ENCODE data around the gene SESN3. TPM values are rescaled to one million over a fixed set of nuclear protein-coding genes. Genes with fewer than 3 reads are reported as not detected.
A peak's percentile ranks its signal among the peaks of the same experiment; 100 is the strongest.
"Not testable (repeated sequence)": the region's sequence is repeated elsewhere in the genome, so short reads cannot be mapped to it uniquely, and the experiment has no call there.

The SESN3 gene
- total RNA-seq, 1 donor from 2014 or later: 8.1 TPM

GRCh38 chr11:95143106-95143681 is 87.8 kb downstream of the SESN3 start:
- Histone ChIP-seq H3K27ac (replicated peaks) (no peak overlapping the region), H3K4me1 (peaks cover 8% of the 10 kb centered on the region), H3K36me3 (no peaks in the 10 kb centered on the region), H3K4me3 (no peak overlapping the region), H3K9me3 (replicated peaks) (no peaks in the 10 kb centered on the region), H3K27me3 (ENCODE audit: low read depth) (no peaks in the 10 kb centered on the region)
- no peak for TF ChIP-seq CTCF (IDR thresholded peaks at IDR 0.05; ENCODE audit: borderline replicate concordance)
- intact Hi-C loops (cut with micrococcal nuclease): loop anchor here (10.0 kb wide), 1 partner anchor 48 kb away; no protein-coding TSS in a partner anchor
- DNase-seq: no peak

GRCh38 chr11:95142431-95142830 is 88.6 kb downstream of the SESN3 start:
- no peaks in the 10 kb centered on the region for H3K27me3 ChIP-seq (ENCODE audit: low read depth)
- DNase-seq: no peak
- H3K36me3 ChIP-seq: no peaks in the 10 kb centered on the region
- H3K9me3 ChIP-seq (replicated peaks): no peaks in the 10 kb centered on the region
- TF ChIP-seq CTCF (IDR thresholded peaks at IDR 0.05; ENCODE audit: borderline replicate concordance): no peak
- H3K4me3 ChIP-seq: no peak overlapping the region
- no peak overlapping the region for H3K27ac ChIP-seq (replicated peaks)
- peaks cover 4% of the 10 kb centered on the region for H3K4me1 ChIP-seq
- intact Hi-C loops (cut with micrococcal nuclease): loop anchor here (10.0 kb wide), 1 partner anchor 48 kb away; no protein-coding TSS in a partner anchor

- no peak for DNase-seq
Observed at GRCh38 chr11:95140397-95141033, 90.5 kb downstream of the SESN3 start.

GRCh38 chr11:95138448-95138847 is 92.6 kb downstream of the SESN3 start:
- peaks cover 9% of the 10 kb centered on the region for H3K4me1 ChIP-seq
- H3K9me3 ChIP-seq (replicated peaks): no peaks in the 10 kb centered on the region
- intact Hi-C loops (cut with micrococcal nuclease): no loop called here
- H3K4me3 ChIP-seq: no peak overlapping the region
- TF ChIP-seq CTCF (IDR thresholded peaks at IDR 0.05; ENCODE audit: borderline replicate concordance): peak; percentile 42
- no peaks in the 10 kb centered on the region for H3K36me3 ChIP-seq
- DNase-seq: no peak
- H3K27me3 ChIP-seq (ENCODE audit: low read depth): no peaks in the 10 kb centered on the region
- no peak overlapping the region for H3K27ac ChIP-seq (replicated peaks)

More at GRCh38 chr11:95140397-95141033, 90.5 kb downstream of the SESN3 start:
- H3K9me3 ChIP-seq (replicated peaks): no peaks in the 10 kb centered on the region
- no peaks in the 10 kb centered on the region for H3K4me1 ChIP-seq
- intact Hi-C loops (cut with micrococcal nuclease): loop anchor here (10.0 kb wide), 1 partner anchor 46 kb away; no protein-coding TSS in a partner anchor
- no peak overlapping the region for H3K4me3 ChIP-seq
- H3K36me3 ChIP-seq: no peaks in the 10 kb centered on the region
- no peak overlapping the region for H3K27ac ChIP-seq (replicated peaks)
- no peaks in the 10 kb centered on the region for H3K27me3 ChIP-seq (ENCODE audit: low read depth)
- no peak for TF ChIP-seq CTCF (IDR thresholded peaks at IDR 0.05; ENCODE audit: borderline replicate concordance)

GRCh38 chr11:95137299-95137698 is 93.7 kb downstream of the SESN3 start:
- peaks cover 7% of the 10 kb centered on the region for H3K36me3 ChIP-seq
- no peaks in the 10 kb centered on the region for H3K27me3 ChIP-seq (ENCODE audit: low read depth)
- TF ChIP-seq CTCF (IDR thresholded peaks at IDR 0.05; ENCODE audit: borderline replicate concordance): no peak
- H3K27ac ChIP-seq (replicated peaks): no peak overlapping the region
- no peak overlapping the region for H3K4me3 ChIP-seq
- intact Hi-C loops (cut with micrococcal nuclease): no loop called here
- no peaks in the 10 kb centered on the region for H3K9me3 ChIP-seq (replicated peaks)
- no peak for DNase-seq
- H3K4me1 ChIP-seq: peaks cover 9% of the 10 kb centered on the region

- H3K4me3 ChIP-seq; H3K4me1 ChIP-seq; DNase-seq; H3K27ac ChIP-seq (replicated peaks); H3K9me3 ChIP-seq (replicated peaks); H3K27me3 ChIP-seq (ENCODE audit: low read depth); intact Hi-C loops (cut with micrococcal nuclease): not testable (repeated sequence)
- H3K36me3 ChIP-seq: peaks cover 11% of the 10 kb centered on the region
Observed at GRCh38 chr11:95136747-95137146, 94.3 kb downstream of the SESN3 start.
